A673 (cell line): ENCODE measurements around the gene GLOD5. TPM values are rescaled to one million over a fixed set of nuclear protein-coding genes. Genes with fewer than 3 reads are reported as not detected.

ENCODE experiments used
- BruUV-seq: library from RNA; stranded (reverse); fragments of 400-500 nt; replicated peaks from 2 replicates; lab custom pipeline; 2021; lab: Mats Ljungman, UMichigan
- CTCF ChIA-PET: fragments of 300-600 bp; sonication (Branson Sonifier 250); formaldehyde crosslinking; loops from one replicate; lab custom pipeline; 2022; ENCODE audit warnings: antibody characterized with exemption; lab: Charles Lee
- POLR2A ChIA-PET: fragments of 300-600 bp; sonication (Branson Sonifier 250); formaldehyde crosslinking; loops from one replicate; lab custom pipeline; 2022; ENCODE audit warnings: antibody characterized with exemption; ENCODE audit not compliant: low non-redundant PET; lab: Charles Lee
- DNase-seq: peaks from one replicate; pipeline ENCODE4 v3.0.0-alpha.2; 2015; ENCODE audit warnings: low spot score
- H3K27ac ChIP-seq: fragments of 200-600 bp; sonication (generic); 2 replicates; pipeline ENCODE4 v1.5.1; 2016; ENCODE audit warnings: mixed run types, low read depth, mild to moderate bottlenecking, mixed read lengths, antibody characterized with exemption, low read length; ENCODE audit not compliant: poor library complexity, severe bottlenecking
- H3K27me3 ChIP-seq: fragments of 200-600 bp; sonication (generic); replicated peaks from 2 replicates; pipeline ENCODE4 v1.6.1; 2017; ENCODE audit warnings: mixed run types, low read depth, mild to moderate bottlenecking, mixed read lengths, antibody characterized with exemption, low read length; ENCODE audit not compliant: insufficient read depth, poor library complexity
- H3K36me3 ChIP-seq: fragments of 200-600 bp; sonication (generic); 2 replicates; pipeline ENCODE4 v1.6.1; 2016; ENCODE audit warnings: mixed run types, mild to moderate bottlenecking, mixed read lengths, antibody characterized with exemption, low read length; ENCODE audit not compliant: insufficient read depth, poor library complexity, severe bottlenecking
- H3K4me1 ChIP-seq: fragments of 200-600 bp; sonication (generic); 2 replicates; pipeline ENCODE4 v1.6.1; 2017; ENCODE audit warnings: mixed run types, mild to moderate bottlenecking, mixed read lengths, antibody characterized with exemption, low read length; ENCODE audit not compliant: insufficient read depth, poor library complexity, severe bottlenecking
- H3K4me3 ChIP-seq: fragments of 200-600 bp; sonication (generic); 2 replicates; pipeline ENCODE4 v1.5.1; 2016; ENCODE audit warnings: low read depth, mixed run types, mild to moderate bottlenecking, mixed read lengths, low read length; ENCODE audit not compliant: poor library complexity, severe bottlenecking
- H3K9me3 ChIP-seq: fragments of 200-600 bp; sonication (generic); 2 replicates; pipeline ENCODE4 v1.6.1; 2016; ENCODE audit warnings: mixed run types, low read depth, mild to moderate bottlenecking, mixed read lengths, antibody characterized with exemption, low read length; ENCODE audit not compliant: poor library complexity, severe bottlenecking
- CTCF ChIP-seq: fragments of 300-800, 200-600 bp; sonication (generic); conservative IDR thresholded peaks from 2 replicates; pipeline ENCODE4 v1.5.1; 2017; ENCODE audit warnings: low read depth, mild to moderate bottlenecking, antibody characterized with exemption, low read length, moderate library complexity, mixed read lengths
- EZH2 ChIP-seq: fragments of 200-600 bp; sonication (generic); IDR thresholded peaks from 2 replicates; pipeline ENCODE4 v1.6.1; 2017; ENCODE audit warnings: borderline replicate concordance, low read depth, mild to moderate bottlenecking, mixed read lengths, antibody characterized with exemption, low read length; ENCODE audit not compliant: poor library complexity, severe bottlenecking
- intact Hi-C: fragments of 100-400 bp; cut with micrococcal nuclease; formaldehyde crosslinking; loops from one replicate; pipeline ENCODE4 v1.10.0; 2022; ENCODE audit not compliant: unreplicated experiment
- total RNA-seq: library from RNA; stranded (reverse); gene quantifications from 2 replicates; pipeline ENCODE4 v1.2.3, GENCODE V29; 2021

The GLOD5 gene
- total RNA-seq, 1 experiment from 2014 or later, result not detected

DNA sequence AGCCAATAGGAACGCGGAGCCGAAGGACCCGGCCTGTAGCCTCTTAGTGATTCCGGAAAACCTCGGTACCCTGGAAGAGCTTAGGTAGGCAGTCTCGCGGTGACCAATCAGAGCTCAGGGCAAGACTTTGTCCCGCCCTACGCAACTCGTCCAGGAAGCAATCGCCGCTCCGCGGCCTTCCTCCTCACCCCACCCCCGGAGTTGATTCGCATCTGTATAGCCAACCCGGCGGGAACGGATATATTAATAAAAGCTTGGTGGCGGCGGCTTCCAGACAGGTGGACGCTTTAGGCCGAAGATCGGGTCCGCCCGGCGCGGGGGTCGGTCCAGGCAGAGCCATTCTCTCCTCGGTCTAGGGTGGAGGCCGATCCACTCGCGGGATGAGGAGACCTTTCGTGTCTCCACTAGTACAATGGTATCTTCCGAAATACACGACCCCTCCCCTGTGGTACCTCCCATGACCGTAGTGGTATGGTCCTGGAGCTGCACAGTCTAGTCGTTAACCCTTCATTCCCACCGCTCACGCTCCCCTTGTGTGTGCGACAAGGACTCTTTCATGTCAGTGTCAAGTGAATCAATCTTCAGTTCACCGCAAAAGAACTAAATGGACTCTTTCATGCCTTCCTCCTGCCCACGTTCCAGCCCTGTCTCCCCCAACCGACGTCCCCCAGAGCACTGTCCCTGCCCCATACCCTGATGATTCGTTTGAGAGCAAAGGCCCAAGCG is 24.2 kb upstream of the GLOD5 start:
- peak overlapping the region; percentile 88 for H3K27ac ChIP-seq
- intact Hi-C loops, result no loop called here
- TSS peak; percentile 99 for BruUV-seq
- ChIA-PET POLR2A (interaction anchor here (0.6 kb wide), 1 partner anchor 154 kb away, joined by 3 read pairs; no protein-coding TSS in a partner anchor), CTCF (no interaction called here)
- peak; percentile 98 for DNase-seq
- TF ChIP-seq EZH2, result no peak
- no peak for TF ChIP-seq CTCF
- H3K9me3 ChIP-seq, result no peaks in the 10 kb centered on the region
- H3K27me3 ChIP-seq, result no peaks in the 10 kb centered on the region
- H3K36me3 ChIP-seq, result no peaks in the 10 kb centered on the region
- H3K4me3 ChIP-seq, result peak overlapping the region; percentile 53
- no peaks in the 10 kb centered on the region for H3K4me1 ChIP-seq

DNA sequence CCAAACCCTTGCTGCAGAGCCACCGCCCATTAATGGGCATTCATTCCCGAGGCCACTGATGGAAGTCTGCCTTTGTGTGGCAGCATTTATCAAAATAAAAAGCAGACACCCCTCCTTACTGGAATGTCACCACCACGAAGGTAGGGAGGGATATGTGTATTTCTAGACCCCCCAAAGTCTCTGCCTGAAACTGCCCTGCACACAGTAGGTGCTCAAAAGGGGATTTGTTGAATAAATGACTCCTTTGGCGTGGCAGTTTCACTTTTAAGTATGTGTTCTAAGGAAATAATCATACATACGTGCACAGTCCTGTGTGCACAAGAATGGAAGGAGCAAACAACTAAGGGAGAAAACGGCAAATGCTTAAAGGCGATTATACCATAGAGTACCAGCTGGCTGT is 23.6 kb upstream of the GLOD5 start:
- no peak for TF ChIP-seq EZH2
- no peak for TF ChIP-seq CTCF
- H3K4me3 ChIP-seq, result peak overlapping the region; percentile 53
- H3K36me3 ChIP-seq, result no peaks in the 10 kb centered on the region
- no TSS peak for BruUV-seq
- intact Hi-C loops, result no loop called here
- no peaks in the 10 kb centered on the region for H3K27me3 ChIP-seq
- POLR2A ChIA-PET, result interaction anchor here (0.6 kb wide), 1 partner anchor 154 kb away, joined by 3 read pairs; no protein-coding TSS in a partner anchor
- peak overlapping the region; percentile 88 for H3K27ac ChIP-seq
- CTCF ChIA-PET, result no interaction called here
- no peak for DNase-seq
- H3K4me1 ChIP-seq, result no peaks in the 10 kb centered on the region
- no peaks in the 10 kb centered on the region for H3K9me3 ChIP-seq

DNA sequence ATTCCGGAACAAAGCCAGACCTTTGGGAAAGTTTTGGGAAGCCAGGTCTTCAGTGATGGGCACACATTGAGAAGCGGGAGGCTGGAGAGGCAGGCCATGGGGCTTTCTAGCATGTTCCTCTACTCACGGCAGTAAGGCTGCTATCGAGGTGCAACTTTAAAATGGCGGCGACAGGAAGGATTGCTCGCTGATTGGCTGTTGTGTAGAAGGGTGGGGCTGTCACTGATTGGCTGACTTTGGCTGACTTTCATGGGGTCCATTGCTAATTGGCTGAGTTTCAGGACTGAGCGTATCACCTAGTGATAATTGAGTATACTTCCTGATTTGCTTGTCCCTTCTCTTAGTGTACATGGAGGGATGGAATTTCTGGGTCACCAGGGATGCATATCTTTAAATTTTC is 19.7 kb upstream of the GLOD5 start:
- TF ChIP-seq CTCF, result no peak
- TF ChIP-seq EZH2, result no peak
- H3K9me3 ChIP-seq, result no peaks in the 10 kb centered on the region
- DNase-seq, result no peak
- H3K4me1 ChIP-seq, result no peaks in the 10 kb centered on the region
- ChIA-PET POLR2A (no interaction called here), CTCF (no interaction called here)
- BruUV-seq, result no TSS peak
- no peak overlapping the region for H3K4me3 ChIP-seq
- no peaks in the 10 kb centered on the region for H3K27me3 ChIP-seq
- H3K36me3 ChIP-seq, result no peaks in the 10 kb centered on the region
- intact Hi-C loops, result no loop called here
- no peak overlapping the region for H3K27ac ChIP-seq
